Measurements from ENCODE around the gene PATJ.
"Not testable (repeated sequence)": the region's sequence is repeated elsewhere in the genome, so short reads cannot be mapped to it uniquely, and the experiment has no call there.

Gene PATJ

DNA sequence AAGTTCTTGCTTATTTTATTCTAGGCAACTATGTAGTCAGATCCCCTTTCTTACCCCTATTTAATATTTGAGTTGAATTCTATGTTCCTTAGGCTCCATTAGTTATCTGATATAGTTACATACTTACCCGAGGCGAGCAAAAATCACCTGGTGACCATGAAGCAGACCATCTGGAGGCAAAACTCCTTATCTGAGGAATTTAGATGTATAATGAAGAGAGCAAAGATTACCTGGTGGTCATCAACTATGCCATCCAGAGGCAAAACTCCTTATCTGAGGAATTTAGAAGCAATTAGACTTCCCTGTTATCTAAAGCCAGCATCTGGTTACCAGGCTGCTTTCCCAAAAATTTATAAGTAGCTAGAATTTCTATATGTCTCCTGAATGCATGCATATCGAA lies 129.9 kb downstream of the PATJ start:
- no peak for TF ChIP-seq TAF1 (IDR thresholded peaks at IDR 0.05; ENCODE audit: low read depth, low read length)
- TF ChIP-seq SPI1 (IDR thresholded peaks at IDR 0.05; ENCODE audit: low read depth, low read length), result no peak
- TF ChIP-seq PAX5 (IDR thresholded peaks at IDR 0.05; ENCODE audit: insufficient read depth, low read length, severe bottlenecking), result no peak
- no peak for TF ChIP-seq POU2F2 (IDR thresholded peaks at IDR 0.05; ENCODE audit: low read depth, low read length)
- no peak for TF ChIP-seq POLR2AphosphoS5 (IDR thresholded peaks at IDR 0.05; ENCODE audit: low read depth, low read length)
- no peak for TF ChIP-seq POLR2A (IDR thresholded peaks at IDR 0.05; ENCODE audit: low read depth, low read length)
- DNase-seq (ENCODE audit: insufficient read length, low spot score), result no peak
- FAIRE-seq, result no peak

DNA sequence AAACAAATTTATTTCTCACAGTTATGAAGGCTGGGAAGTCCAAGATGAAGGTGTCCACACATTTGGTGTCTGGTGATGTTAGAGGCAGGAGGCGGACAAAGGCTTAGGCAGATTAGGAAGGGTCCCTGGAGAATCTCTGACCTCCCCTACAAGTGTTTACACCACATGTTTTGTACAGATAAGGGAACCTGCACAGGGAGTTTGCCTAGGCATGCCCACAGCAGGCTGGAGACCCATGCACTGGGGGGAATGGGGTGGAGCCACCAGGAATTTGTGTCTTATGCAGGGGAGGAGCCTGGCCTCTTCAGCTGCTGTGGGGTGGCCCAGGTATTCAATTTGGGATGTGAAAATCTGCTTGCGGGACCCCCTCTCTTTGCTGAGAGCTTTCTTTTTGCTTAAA lies 131.3 kb downstream of the PATJ start:
- TF ChIP-seq POLR2AphosphoS5 (IDR thresholded peaks at IDR 0.05; ENCODE audit: low read depth, low read length), result no peak
- no peak for TF ChIP-seq POU2F2 (IDR thresholded peaks at IDR 0.05; ENCODE audit: low read depth, low read length)
- no peak for TF ChIP-seq SPI1 (IDR thresholded peaks at IDR 0.05; ENCODE audit: low read depth, low read length)
- TF ChIP-seq PAX5 (IDR thresholded peaks at IDR 0.05; ENCODE audit: insufficient read depth, low read length, severe bottlenecking), result no peak
- TF ChIP-seq TAF1 (IDR thresholded peaks at IDR 0.05; ENCODE audit: low read depth, low read length), result no peak
- no peak for TF ChIP-seq POLR2A (IDR thresholded peaks at IDR 0.05; ENCODE audit: low read depth, low read length)
- FAIRE-seq, result no peak
- no peak for DNase-seq (ENCODE audit: insufficient read length, low spot score)

DNA sequence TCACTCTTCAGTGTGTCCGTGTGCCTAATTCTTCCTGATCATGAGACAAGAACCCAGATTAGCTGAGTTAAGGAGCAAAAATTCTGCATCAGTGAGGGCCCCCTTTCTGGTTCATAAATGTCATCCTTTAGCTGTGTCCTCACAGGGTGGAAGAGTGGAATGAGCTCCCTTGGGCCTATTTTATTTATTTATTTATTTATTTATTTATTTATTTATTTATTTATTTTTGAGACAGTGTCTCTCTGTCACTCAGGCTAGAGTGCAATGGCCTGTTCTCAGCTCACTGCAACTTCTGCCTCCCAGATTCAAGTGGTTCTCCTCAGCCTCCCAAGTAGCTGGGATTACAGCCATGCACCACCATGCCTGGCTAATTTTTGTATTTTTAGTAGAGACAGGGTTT lies 131.7 kb downstream of the PATJ start:
- no peak for TF ChIP-seq POLR2A (IDR thresholded peaks at IDR 0.05; ENCODE audit: low read depth, low read length)
- no peak for TF ChIP-seq SPI1 (IDR thresholded peaks at IDR 0.05; ENCODE audit: low read depth, low read length)
- no peak for TF ChIP-seq POU2F2 (IDR thresholded peaks at IDR 0.05; ENCODE audit: low read depth, low read length)
- TF ChIP-seq TAF1 (IDR thresholded peaks at IDR 0.05; ENCODE audit: low read depth, low read length), result no peak
- no peak for TF ChIP-seq POLR2AphosphoS5 (IDR thresholded peaks at IDR 0.05; ENCODE audit: low read depth, low read length)
- no peak for TF ChIP-seq PAX5 (IDR thresholded peaks at IDR 0.05; ENCODE audit: insufficient read depth, low read length, severe bottlenecking)
- FAIRE-seq (no peak), DNase-seq (ENCODE audit: insufficient read length, low spot score) (no peak)

DNA sequence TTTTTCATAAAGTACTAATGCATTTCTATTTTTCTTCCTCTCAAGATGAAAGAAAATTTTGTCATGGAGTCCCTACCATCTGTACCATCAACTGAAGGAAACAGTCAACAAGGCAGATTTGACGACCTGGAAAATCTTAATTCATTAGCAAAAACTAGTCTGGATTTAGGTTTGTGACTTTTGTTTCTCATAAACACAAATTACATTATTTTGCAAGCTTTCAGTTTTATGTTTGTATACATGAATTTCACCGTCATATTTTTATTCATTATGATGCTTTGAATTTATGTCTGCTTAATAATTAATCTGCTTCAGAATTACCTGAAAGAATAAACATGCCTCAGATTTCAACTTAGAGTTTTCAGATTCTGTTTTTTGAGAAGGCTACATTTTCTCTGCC lies 132.9 kb downstream of the PATJ start:
- FAIRE-seq (no peak), DNase-seq (ENCODE audit: insufficient read length, low spot score) (no peak)
- TF ChIP-seq POLR2AphosphoS5 (IDR thresholded peaks at IDR 0.05; ENCODE audit: low read depth, low read length) (no peak), PAX5 (IDR thresholded peaks at IDR 0.05; ENCODE audit: insufficient read depth, low read length, severe bottlenecking) (no peak), SPI1 (IDR thresholded peaks at IDR 0.05; ENCODE audit: low read depth, low read length) (no peak), POLR2A (IDR thresholded peaks at IDR 0.05; ENCODE audit: low read depth, low read length) (no peak), POU2F2 (IDR thresholded peaks at IDR 0.05; ENCODE audit: low read depth, low read length) (no peak), TAF1 (IDR thresholded peaks at IDR 0.05; ENCODE audit: low read depth, low read length) (no peak)

DNA sequence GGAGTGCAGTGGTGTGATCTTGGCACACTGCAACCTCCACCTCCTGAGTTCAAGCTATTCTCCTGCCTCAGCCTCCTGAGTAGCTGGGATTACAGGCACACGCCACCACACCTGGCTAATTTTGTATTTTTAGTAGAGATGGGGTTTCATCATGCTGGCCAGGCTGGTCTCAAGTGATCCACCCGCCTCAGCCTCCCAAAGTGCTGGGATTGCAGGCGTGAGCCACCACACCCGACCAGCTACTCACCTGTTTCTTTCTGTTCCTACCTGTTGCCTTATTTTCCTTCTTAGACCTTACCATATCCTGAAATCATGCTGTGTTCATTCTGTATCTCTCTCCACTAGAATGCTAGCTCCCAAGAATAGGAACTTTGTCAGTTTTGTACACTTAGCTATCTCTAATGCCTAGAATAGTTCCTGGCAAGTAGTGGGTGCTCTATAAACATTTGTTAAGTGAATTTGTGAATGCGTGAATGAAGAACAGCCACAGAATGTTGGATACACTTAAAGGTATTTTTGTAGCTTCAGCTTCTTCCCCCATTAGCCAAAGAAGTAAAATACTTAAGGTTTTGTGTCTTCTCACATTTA lies 137.7 kb downstream of the PATJ start:
- not testable (repeated sequence) for FAIRE-seq

DNA sequence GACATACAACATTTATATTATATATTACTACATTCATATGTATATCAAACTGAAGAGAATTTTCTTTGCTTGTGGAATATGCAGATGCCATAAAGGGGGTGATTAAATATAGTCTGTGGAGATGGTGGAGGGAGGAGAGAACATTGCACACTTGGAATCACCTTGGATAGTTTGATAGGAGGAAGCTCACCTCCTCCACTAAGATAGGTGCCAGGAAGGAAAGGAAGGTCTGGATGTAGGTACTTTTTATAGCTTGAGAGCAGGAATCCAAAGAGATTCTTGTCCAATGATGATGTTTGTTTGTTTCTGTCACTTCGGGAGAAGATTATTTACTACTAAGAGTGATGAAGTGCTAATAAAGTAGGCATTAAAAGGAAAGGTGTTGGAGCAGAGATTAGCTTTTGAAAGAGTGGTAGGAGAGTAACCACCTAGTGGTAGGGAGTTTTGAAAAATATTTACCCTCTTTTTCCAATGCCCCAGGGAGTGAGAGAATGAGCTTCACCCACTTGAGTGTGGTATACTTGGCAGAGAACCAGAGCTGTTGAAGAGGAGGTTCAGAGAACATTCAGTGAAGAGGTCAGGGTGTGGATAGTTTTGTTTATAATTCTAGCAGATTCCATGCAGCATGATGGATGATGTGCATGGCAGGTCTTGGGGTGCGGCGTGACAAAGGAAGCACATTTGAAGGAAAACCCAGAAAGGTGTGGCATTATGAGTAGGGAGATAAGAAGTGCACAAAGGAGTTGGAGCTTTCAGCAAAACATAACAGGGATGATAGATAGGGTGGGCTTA lies 145.0 kb downstream of the PATJ start:
- no peak for DNase-seq (ENCODE audit: insufficient read length, low spot score)
- FAIRE-seq, result no peak
- TF ChIP-seq POLR2A (IDR thresholded peaks at IDR 0.05; ENCODE audit: low read depth, low read length) (no peak), PAX5 (IDR thresholded peaks at IDR 0.05; ENCODE audit: insufficient read depth, low read length, severe bottlenecking) (no peak), SPI1 (IDR thresholded peaks at IDR 0.05; ENCODE audit: low read depth, low read length) (no peak), POU2F2 (IDR thresholded peaks at IDR 0.05; ENCODE audit: low read depth, low read length) (no peak), TAF1 (IDR thresholded peaks at IDR 0.05; ENCODE audit: low read depth, low read length) (no peak), POLR2AphosphoS5 (IDR thresholded peaks at IDR 0.05; ENCODE audit: low read depth, low read length) (no peak)

More for the DNA sequence above, 137.7 kb downstream of the PATJ start:
- DNase-seq (ENCODE audit: insufficient read length, low spot score), result not testable (repeated sequence)

DNA sequence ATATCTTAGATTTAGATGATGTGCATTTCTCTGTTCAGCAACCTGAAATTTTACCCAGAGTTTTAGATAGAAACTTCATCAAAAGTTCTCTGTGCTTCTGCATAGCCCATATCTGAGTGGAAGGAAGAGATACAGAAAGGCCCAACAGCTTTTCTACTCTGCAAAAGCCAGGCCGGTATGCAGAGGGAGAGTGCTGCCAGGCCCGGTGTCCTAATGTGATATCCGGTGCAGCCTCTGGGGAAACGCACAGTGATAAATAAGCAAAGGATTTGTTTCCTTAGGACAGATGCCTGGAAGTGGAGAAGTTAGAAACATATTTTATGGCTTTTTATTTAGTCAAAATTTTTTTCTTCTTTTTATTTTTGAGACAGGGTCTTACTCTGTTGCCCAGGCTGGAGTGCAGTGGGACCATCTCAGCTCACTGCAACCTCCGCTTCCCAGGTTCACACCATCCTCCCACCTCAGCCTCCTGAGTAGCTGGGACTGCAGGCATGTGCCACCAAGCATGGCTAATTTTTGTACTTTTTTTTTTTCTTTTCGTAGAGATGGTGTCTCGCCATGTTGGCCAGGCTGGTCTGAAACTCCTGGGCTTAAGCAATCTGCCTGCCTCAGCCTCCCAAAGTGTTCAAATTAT lies 145.8 kb downstream of the PATJ start:
- no peak for FAIRE-seq
- TF ChIP-seq POLR2AphosphoS5 (IDR thresholded peaks at IDR 0.05; ENCODE audit: low read depth, low read length), result no peak
- DNase-seq (ENCODE audit: insufficient read length, low spot score), result no peak

DNA sequence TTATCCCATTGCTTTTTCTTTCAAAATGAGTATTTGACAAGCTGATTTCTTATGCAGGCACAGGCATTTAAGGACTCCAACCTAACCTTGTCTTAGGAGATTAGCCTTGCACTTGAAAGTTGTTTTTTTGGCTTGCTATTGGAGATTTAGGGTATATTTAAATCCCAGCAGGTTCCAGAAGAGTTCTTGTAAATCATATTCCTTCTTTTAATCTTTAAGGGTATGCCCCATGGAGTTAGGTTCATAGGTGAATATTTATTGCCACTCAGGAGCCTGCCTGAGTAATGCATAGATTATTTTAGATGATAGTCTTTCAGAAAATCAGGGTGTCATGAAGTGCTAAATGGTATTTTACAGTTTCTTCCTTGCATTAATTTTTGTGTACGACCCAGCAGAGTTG lies 146.5 kb downstream of the PATJ start:
- FAIRE-seq (no peak), DNase-seq (ENCODE audit: insufficient read length, low spot score) (no peak)
- no peak for TF ChIP-seq POLR2AphosphoS5 (IDR thresholded peaks at IDR 0.05; ENCODE audit: low read depth, low read length)
- TF ChIP-seq PAX5 (IDR thresholded peaks at IDR 0.05; ENCODE audit: insufficient read depth, low read length, severe bottlenecking), result no peak
- TF ChIP-seq TAF1 (IDR thresholded peaks at IDR 0.05; ENCODE audit: low read depth, low read length), result no peak
- TF ChIP-seq SPI1 (IDR thresholded peaks at IDR 0.05; ENCODE audit: low read depth, low read length), result no peak
- TF ChIP-seq POLR2A (IDR thresholded peaks at IDR 0.05; ENCODE audit: low read depth, low read length), result no peak
- no peak for TF ChIP-seq POU2F2 (IDR thresholded peaks at IDR 0.05; ENCODE audit: low read depth, low read length)

DNA sequence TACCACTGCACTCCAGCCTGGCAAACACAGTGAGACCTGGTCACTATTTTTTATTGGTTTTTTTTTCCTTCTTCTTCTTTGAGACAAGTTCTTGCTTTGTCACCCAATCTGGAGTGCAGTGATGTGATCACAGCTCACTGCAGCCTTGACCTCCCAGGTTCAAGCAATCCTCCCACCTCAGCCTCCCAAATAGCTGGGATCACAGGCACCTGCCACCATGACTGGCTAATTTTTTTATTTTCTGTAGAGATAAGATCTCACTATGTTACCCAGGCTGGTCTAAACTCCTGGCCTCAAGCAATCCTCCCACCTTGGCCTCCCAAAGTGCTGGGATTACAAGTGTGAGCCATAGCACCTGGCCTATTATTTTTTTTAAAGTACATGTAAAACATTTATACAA lies 148.2 kb downstream of the PATJ start:
- not testable (repeated sequence) for DNase-seq (ENCODE audit: insufficient read length, low spot score); FAIRE-seq

DNA sequence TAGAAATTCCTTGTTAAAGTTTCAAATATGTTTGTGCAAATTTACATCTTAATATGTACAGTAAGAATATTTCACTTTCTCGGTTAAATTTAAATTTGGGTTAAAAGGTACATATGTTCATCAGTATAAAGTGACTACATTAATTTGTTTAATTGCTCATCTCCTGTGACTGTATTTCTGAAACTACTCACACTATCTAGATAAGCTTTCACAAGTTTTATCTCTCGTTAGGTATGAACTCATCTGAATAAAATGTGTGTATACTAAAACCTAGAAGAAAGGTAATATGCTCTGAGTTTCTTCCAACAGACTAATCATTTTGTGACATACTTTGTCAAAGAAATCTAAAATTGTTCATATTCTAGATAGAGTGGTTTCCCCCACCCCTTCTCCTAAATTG lies 150.7 kb downstream of the PATJ start:
- DNase-seq (ENCODE audit: insufficient read length, low spot score) (no peak), FAIRE-seq (no peak)
- TF ChIP-seq POLR2A (IDR thresholded peaks at IDR 0.05; ENCODE audit: low read depth, low read length) (no peak), POU2F2 (IDR thresholded peaks at IDR 0.05; ENCODE audit: low read depth, low read length) (no peak), PAX5 (IDR thresholded peaks at IDR 0.05; ENCODE audit: insufficient read depth, low read length, severe bottlenecking) (no peak), TAF1 (IDR thresholded peaks at IDR 0.05; ENCODE audit: low read depth, low read length) (no peak), POLR2AphosphoS5 (IDR thresholded peaks at IDR 0.05; ENCODE audit: low read depth, low read length) (no peak), SPI1 (IDR thresholded peaks at IDR 0.05; ENCODE audit: low read depth, low read length) (no peak)

DNA sequence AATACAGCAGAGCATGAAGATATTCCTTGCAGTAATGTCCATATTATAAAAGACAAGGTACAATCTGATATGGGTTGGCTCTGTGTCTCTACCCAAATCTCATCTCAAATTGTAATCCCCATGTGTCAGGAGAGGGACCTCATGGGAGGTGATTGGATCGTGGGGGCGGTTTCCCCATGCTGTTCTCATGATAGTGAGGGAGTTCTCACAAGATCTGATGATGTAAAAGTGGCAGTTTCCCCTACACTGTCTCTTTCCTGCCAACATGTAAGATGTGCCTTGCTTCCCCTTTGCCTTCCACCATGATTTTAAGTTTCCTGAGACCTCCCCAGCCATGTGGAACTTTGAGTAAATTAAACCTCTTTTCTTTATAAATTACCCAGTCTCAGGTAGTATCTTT lies 152.0 kb downstream of the PATJ start:
- FAIRE-seq; DNase-seq (ENCODE audit: insufficient read length, low spot score): not testable (repeated sequence)
